H1 (cell line): ENCODE data around the gene PXT1. TPM values are rescaled to one million over a fixed set of nuclear protein-coding genes. Genes with fewer than 3 reads are reported as not detected.

ENCODE experiments used
- CHD2 ChIP-seq: IDR thresholded peaks from 2 replicates; pipeline ENCODE4 v1.6.1; 2012; ENCODE audit warnings: low read length, improper control_type of control experiment
- GTF2F1 ChIP-seq: IDR thresholded peaks from 2 replicates; pipeline ENCODE4 v1.6.1; 2012; ENCODE audit warnings: low read depth, low read length, improper control_type of control experiment, borderline replicate concordance
- MAFK ChIP-seq: IDR thresholded peaks from 2 replicates; pipeline ENCODE4 v1.6.1; 2012; ENCODE audit warnings: low read depth, mild to moderate bottlenecking, improper control_type of control experiment, low read length
- POLR2A ChIP-seq, 2 experiments: IDR thresholded peaks; 1 replicate in 1 of 2; 2 replicates in 1 of 2; pipeline ENCODE4 v1.6.1; 2011; ENCODE audit warnings: low read depth in 2 of 2, low read length in 2 of 2, mild to moderate bottlenecking in 2 of 2; ENCODE audit errors: control extremely low read depth in 1 of 2
- POU5F1 ChIP-seq: IDR thresholded peaks from 2 replicates; pipeline ENCODE4 v1.6.1; 2011; ENCODE audit warnings: low read depth, mild to moderate bottlenecking, low read length, moderate library complexity
- RFX5 ChIP-seq: IDR thresholded peaks from 2 replicates; pipeline ENCODE4 v1.6.1; 2011; ENCODE audit warnings: low read depth, low read length, improper control_type of control experiment, borderline replicate concordance
- SRF ChIP-seq: IDR thresholded peaks from 2 replicates; pipeline ENCODE4 v1.6.1; 2011; ENCODE audit warnings: mild to moderate bottlenecking, low read depth, low read length, moderate library complexity
- TEAD4 ChIP-seq: IDR thresholded peaks from 2 replicates; pipeline ENCODE4 v1.6.1; 2012; ENCODE audit warnings: low read depth, low read length, inconsistent platforms, mixed read lengths
- YY1 ChIP-seq: IDR thresholded peaks from 2 replicates; pipeline ENCODE4 v1.6.1; 2011; ENCODE audit warnings: low read depth, mild to moderate bottlenecking, low read length
- polyA plus RNA-seq, 7 experiments: library from polyadenylated mRNA; depleted of rRNA in 3 of 7; stranded (reverse) in 5 of 7; unstranded in 2 of 7; fragments of >200 nt in 5 of 7; fragments of 200-250 nt in 2 of 7; gene quantifications; 1 replicate in 5 of 7; 2 replicates in 1 of 7; 4 replicates in 1 of 7; pipeline versions ENCODE4 v1.2.1 to v1.2.3, GENCODE V29; 2011 to 2013; ENCODE audit warnings: missing spikeins in 2 of 7, mixed read lengths in 2 of 7
- total RNA-seq: library from RNA; stranded (reverse); fragmentation: NEBNext Ultra II Directional; extraction: Animal tissue kit (Norgen Biotek cat#: 25700); gene quantifications from 2 replicates; pipeline ENCODE4 v1.2.1, GENCODE V29; 2021

Gene PXT1
- total and polyA plus RNA-seq, 2 of the 8 experiments (the other 6 are each of a cell fraction or from before 2014, with no cell fraction given): 0.06 TPM; not detected in 1

- TF ChIP-seq GTF2F1 (no peak), POU5F1 (no peak), SRF (no peak), RFX5 (no peak), POLR2A (IDR thresholded peaks at IDR 0.05; ENCODE audit: control extremely low read depth in 1 of 2, low read depth in 2 of 2, low read length in 2 of 2) (no peak), MAFK (no peak), CHD2 (no peak), YY1 (no peak), TEAD4 (no peak)
Measured at GRCh38 chr6:36383606-36384005, 59.0 kb downstream of the PXT1 start (continued).
